SH-SY5Y (cell line): ENCODE results near the gene IFITM1.

Source experiments
- GATA2 ChIP-seq: IDR thresholded peaks from 2 replicates; pipeline ENCODE4 v1.6.1; 2011; ENCODE audit warnings: mild to moderate bottlenecking, low read depth, low read length
- GATA3 ChIP-seq: IDR thresholded peaks from 2 replicates; pipeline ENCODE4 v1.6.1; 2011; ENCODE audit warnings: low read depth, mild to moderate bottlenecking, low read length, moderate library complexity

- TF ChIP-seq GATA3 (no peak), GATA2 (no peak)
Measured at GRCh38 chr11:316891-317301, 3.1 kb downstream of the IFITM1 start.
